Measurements from ENCODE around the gene RBM11. TPM values are rescaled to one million over a fixed set of nuclear protein-coding genes. Genes with fewer than 3 reads are reported as not detected.

Gene RBM11
- total RNA-seq, 2 experiments from 2014 or later: 0.38 to 0.70 TPM

- no peak for DNase-seq (ENCODE audit: low spot score)
- TF ChIP-seq CTCF (conservative IDR thresholded peaks at IDR 0.05; ENCODE audit: low read length) (no peak), EZH2phosphoT487 (IDR thresholded peaks at IDR 0.05; ENCODE audit: borderline replicate concordance, low read depth, low read length) (no peak)
- Histone ChIP-seq H3K9me3 (ENCODE audit: low read length) (no peaks in the 10 kb centered on the region), H3K9me2 (ENCODE audit: insufficient read depth, low read length) (no peaks in the 10 kb centered on the region), H3K4me1 (ENCODE audit: insufficient read depth, low read length, poor library complexity, severe bottlenecking) (no peaks in the 10 kb centered on the region), H4K20me1 (ENCODE audit: insufficient read depth, low read length) (no peaks in the 10 kb centered on the region), H3K36me3 (ENCODE audit: insufficient read depth, low read length) (no peaks in the 10 kb centered on the region), H3K4me2 (ENCODE audit: low read length) (no peak overlapping the region), H2AFZ (ENCODE audit: low read length) (no peak overlapping the region), H3K4me3 (ENCODE audit: low read depth, low read length, poor library complexity, severe bottlenecking) (no peak overlapping the region), H3K27ac (ENCODE audit: low read depth, low read length, poor library complexity, severe bottlenecking) (no peak overlapping the region), H3K79me2 (ENCODE audit: insufficient read depth, low read depth, low read length) (no peaks in the 10 kb centered on the region)
- ChIA-PET CTCF (ENCODE audit: unreplicated experiment) (no interaction called here), POLR2A (interaction anchor here (0.6 kb wide), 1 partner anchor 374 kb away, joined by 3 read pairs; no protein-coding TSS in a partner anchor)
- intact Hi-C loops (cut with micrococcal nuclease; ENCODE audit: unreplicated experiment): no loop called here
- no TSS peak for BruUV-seq (replicated peaks)
These were observed 46.1 kb downstream of the RBM11 start for GRCh38 chr21:14262039-14262438.

- no peak for TF ChIP-seq EZH2phosphoT487 (IDR thresholded peaks at IDR 0.05; ENCODE audit: borderline replicate concordance, low read depth, low read length)
- TF ChIP-seq CTCF (conservative IDR thresholded peaks at IDR 0.05; ENCODE audit: low read length): no peak
- CTCF ChIA-PET (ENCODE audit: unreplicated experiment): no interaction called here
- DNase-seq (ENCODE audit: low spot score): no peak
- H3K4me3 ChIP-seq (ENCODE audit: low read depth, low read length, poor library complexity, severe bottlenecking): no peak overlapping the region
- no peaks in the 10 kb centered on the region for H3K9me2 ChIP-seq (ENCODE audit: insufficient read depth, low read length)
- H3K4me2 ChIP-seq (ENCODE audit: low read length): no peak overlapping the region
- no peaks in the 10 kb centered on the region for H3K4me1 ChIP-seq (ENCODE audit: insufficient read depth, low read length, poor library complexity, severe bottlenecking)
- H3K9me3 ChIP-seq (ENCODE audit: low read length): no peaks in the 10 kb centered on the region
- H4K20me1 ChIP-seq (ENCODE audit: insufficient read depth, low read length): no peaks in the 10 kb centered on the region
- intact Hi-C loops (cut with micrococcal nuclease; ENCODE audit: unreplicated experiment): no loop called here
- no peak overlapping the region for H3K27ac ChIP-seq (ENCODE audit: low read depth, low read length, poor library complexity, severe bottlenecking)
- no TSS peak for BruUV-seq (replicated peaks)
- POLR2A ChIA-PET: no interaction called here
- H3K36me3 ChIP-seq (ENCODE audit: insufficient read depth, low read length): no peaks in the 10 kb centered on the region
- H2AFZ ChIP-seq (ENCODE audit: low read length): no peak overlapping the region
- H3K79me2 ChIP-seq (ENCODE audit: insufficient read depth, low read depth, low read length): no peaks in the 10 kb centered on the region
These were observed 47.9 kb downstream of the RBM11 start for GRCh38 chr21:14263879-14264278.

GRCh38 chr21:14265023-14265422 is 49.1 kb downstream of the RBM11 start:
- TF ChIP-seq EZH2phosphoT487 (IDR thresholded peaks at IDR 0.05; ENCODE audit: borderline replicate concordance, low read depth, low read length) (no peak), CTCF (conservative IDR thresholded peaks at IDR 0.05; ENCODE audit: low read length) (no peak)
- BruUV-seq (replicated peaks): no TSS peak
- Histone ChIP-seq H3K4me1 (ENCODE audit: insufficient read depth, low read length, poor library complexity, severe bottlenecking) (no peaks in the 10 kb centered on the region), H3K9me2 (ENCODE audit: insufficient read depth, low read length) (no peaks in the 10 kb centered on the region), H3K36me3 (ENCODE audit: insufficient read depth, low read length) (no peaks in the 10 kb centered on the region), H3K27ac (ENCODE audit: low read depth, low read length, poor library complexity, severe bottlenecking) (no peak overlapping the region), H3K4me3 (ENCODE audit: low read depth, low read length, poor library complexity, severe bottlenecking) (no peak overlapping the region), H3K79me2 (ENCODE audit: insufficient read depth, low read depth, low read length) (no peaks in the 10 kb centered on the region), H3K4me2 (ENCODE audit: low read length) (no peak overlapping the region), H4K20me1 (ENCODE audit: insufficient read depth, low read length) (no peaks in the 10 kb centered on the region), H2AFZ (ENCODE audit: low read length) (no peak overlapping the region), H3K9me3 (ENCODE audit: low read length) (no peaks in the 10 kb centered on the region)
- ChIA-PET POLR2A (no interaction called here), CTCF (ENCODE audit: unreplicated experiment) (no interaction called here)
- intact Hi-C loops (cut with micrococcal nuclease; ENCODE audit: unreplicated experiment): no loop called here
- DNase-seq (ENCODE audit: low spot score): no peak
